NCI-H526 (cell line): ENCODE results near the gene PIN4.
"Not testable (repeated sequence)": the region's sequence is repeated elsewhere in the genome, so short reads cannot be mapped to it uniquely, and the experiment has no call there.

Source experiments
- DNase-seq, 2 experiments: peaks; one replicate each; lab custom pipeline; 2025; lab: John Stamatoyannopoulos, UW

Gene PIN4

GRCh38 chrX:72181178-72182125 is at the start of gene PIN4:
TSS of gene PIN4 (plus strand) at chrX:72181757. CDS start at chrX:72181786, 29 bp downstream.
- peak; percentile 97 to 98 for DNase-seq

GRCh38 chrX:72132456-72132855 is 49.1 kb upstream of the PIN4 start:
- no peak for DNase-seq

- DNase-seq, result no peak
Measured at GRCh38 chrX:72133851-72134546, 47.6 kb upstream of the PIN4 start.

GRCh38 chrX:72137846-72138495 is 43.6 kb upstream of the PIN4 start:
- no peak for DNase-seq

- no peak for DNase-seq
Measured at GRCh38 chrX:72139538-72139937, 42.0 kb upstream of the PIN4 start.

GRCh38 chrX:72141372-72142004 is 40.1 kb upstream of the PIN4 start:
- DNase-seq, result no peak

GRCh38 chrX:72142094-72142793 is 39.3 kb upstream of the PIN4 start:
- DNase-seq, result peak; percentile 68 to 84

GRCh38 chrX:72142794-72143608 is 38.6 kb upstream of the PIN4 start:
- no peak for DNase-seq

GRCh38 chrX:72143609-72143907 is 38.0 kb upstream of the PIN4 start:
- no peak for DNase-seq

GRCh38 chrX:72145181-72145580 is 36.4 kb upstream of the PIN4 start:
- no peak for DNase-seq

GRCh38 chrX:72146527-72146926 is 35.0 kb upstream of the PIN4 start:
- peak; percentile 34 to 64 for DNase-seq

- DNase-seq, result no peak
Measured at GRCh38 chrX:72158773-72159172, 22.8 kb upstream of the PIN4 start.

- DNase-seq, result no peak
Measured at GRCh38 chrX:72159769-72160168, 21.8 kb upstream of the PIN4 start.

- no peak for DNase-seq
Measured at GRCh38 chrX:72165551-72165950, 16.0 kb upstream of the PIN4 start.

GRCh38 chrX:72169008-72169728 is 12.4 kb upstream of the PIN4 start:
- no peak for DNase-seq

- DNase-seq, result not testable (repeated sequence)
Measured at GRCh38 chrX:72176289-72176688, 5.3 kb upstream of the PIN4 start.

- DNase-seq, result no peak
Measured at GRCh38 chrX:72176981-72177380, 4.6 kb upstream of the PIN4 start.

- DNase-seq, result peak in 1 of 2 experiments; percentile 52
Measured at GRCh38 chrX:72180539-72180938, 1.0 kb upstream of the PIN4 start.

- no peak for DNase-seq
Measured at GRCh38 chrX:72182924-72183323, 1.4 kb downstream of the PIN4 start.
